Lower lobe of right lung (tissue), 2 donors: ENCODE measurements around the gene RNF144B. TPM values are rescaled to one million over a fixed set of nuclear protein-coding genes. Genes with fewer than 3 reads are reported as not detected.

Experiments
- ATAC-seq, 2 donors: fragments of 200-7000 bp; cut with Tn5 transposase; one replicate each; pipeline ENCODE4 v1.9.1; 2020 to 2022; ENCODE audit warnings: mild to moderate bottlenecking in 2 of 2, moderate library complexity in 2 of 2
- DNase-seq: peaks from one replicate; pipeline ENCODE4 v3.0.0-alpha.2; 2020
- H3K27ac ChIP-seq: fragments of 200-600 bp; one replicate; pipeline ENCODE4 v1.8.0; 2022
- H3K27me3 ChIP-seq: fragments of 200-600 bp; one replicate; pipeline ENCODE4 v1.8.0; 2022; ENCODE audit warnings: low read depth
- H3K36me3 ChIP-seq: fragments of 200-600 bp; one replicate; pipeline ENCODE4 v1.8.0; 2022; ENCODE audit warnings: mild to moderate bottlenecking
- H3K4me1 ChIP-seq: fragments of 200-600 bp; one replicate; pipeline ENCODE4 v1.8.0; 2022
- H3K4me3 ChIP-seq: fragments of 200-600 bp; one replicate; pipeline ENCODE4 v1.8.0; 2022; ENCODE audit warnings: mild to moderate bottlenecking
- H3K9me3 ChIP-seq: fragments of 200-600 bp; one replicate; pipeline ENCODE4 v1.8.0; 2022
- CTCF ChIP-seq: fragments of 200-600 bp; IDR thresholded peaks from one replicate; pipeline ENCODE4 v1.8.0; 2022; ENCODE audit warnings: antibody characterized with exemption, mild to moderate bottlenecking
- intact Hi-C: fragments of 100-400 bp; cut with DNase I; formaldehyde crosslinking; loops from one replicate; pipeline ENCODE4 v1.11.0; 2022
- long read RNA-seq: library from polyadenylated mRNA; unstranded; transcript quantifications from one replicate; pipeline ENCODE4 v2.0.0, GENCODE V29; 2021
- total RNA-seq: library from RNA; stranded (reverse); fragmentation: NEBNext Ultra II Directional; extraction: Animal tissue kit (Norgen Biotek cat#: 25700); gene quantifications from one replicate; pipeline ENCODE4 v1.2.1, GENCODE V29; 2021
- donor health status: DM: no; HTN: yes; CAD: no; lungs with severe emphysema.

The RNF144B gene
- 109 TPM for total RNA-seq
- long read RNA-seq, full-length matches to known transcripts, result 63 of 103 reads
- long read RNA-seq, partial matches to known transcripts, result 25 of 103 reads
- long read RNA-seq, other reads (novel, unspliced or antisense), result 15 of 103 reads

- peak; percentile 95 to 97 for ATAC-seq
- Histone ChIP-seq H3K27me3 (no peaks in the 10 kb centered on the region), H3K27ac (peak within 1 kb of the TSS; percentile 84), H3K36me3 (no peaks in the 10 kb centered on the region), H3K4me1 (peaks cover 41% of the 10 kb centered on the region), H3K9me3 (no peaks in the 10 kb centered on the region), H3K4me3 (peak within 1 kb of the TSS; percentile 83)
- peak; percentile 96 for DNase-seq
- TF ChIP-seq CTCF, result no peak
- intact Hi-C loops, result no loop called here
Observed at GRCh38 chr6:18387061-18387721, at the start of gene RNF144B. RNF144B (plus strand) TSS chr6:18387350; CDS start chr6:18399535, 12,185 bp downstream.

- ATAC-seq, result no peak
- intact Hi-C loops, result no loop called here
- Histone ChIP-seq H3K36me3 (no peaks in the 10 kb centered on the region), H3K9me3 (no peaks in the 10 kb centered on the region), H3K4me1 (no peaks in the 10 kb centered on the region), H3K27ac (no peak overlapping the region), H3K4me3 (no peak overlapping the region), H3K27me3 (no peaks in the 10 kb centered on the region)
- no peak for TF ChIP-seq CTCF
- DNase-seq, result no peak
Observed at GRCh38 chr6:18339599-18339998, 47.6 kb upstream of the RNF144B start.

GRCh38 chr6:18340781-18341551 lies 46.2 kb upstream of the RNF144B start:
- TF ChIP-seq CTCF, result no peak
- Histone ChIP-seq H3K4me1 (no peaks in the 10 kb centered on the region), H3K27ac (no peak overlapping the region), H3K9me3 (no peaks in the 10 kb centered on the region), H3K27me3 (no peaks in the 10 kb centered on the region), H3K36me3 (no peaks in the 10 kb centered on the region), H3K4me3 (no peak overlapping the region)
- intact Hi-C loops, result no loop called here
- ATAC-seq (no peak), DNase-seq (no peak)

GRCh38 chr6:18342223-18342622 lies 44.9 kb upstream of the RNF144B start:
- no peak for ATAC-seq
- no peak for DNase-seq
- Histone ChIP-seq H3K4me1 (no peaks in the 10 kb centered on the region), H3K36me3 (no peaks in the 10 kb centered on the region), H3K27me3 (no peaks in the 10 kb centered on the region), H3K27ac (no peak overlapping the region), H3K4me3 (no peak overlapping the region), H3K9me3 (no peaks in the 10 kb centered on the region)
- TF ChIP-seq CTCF, result no peak
- intact Hi-C loops, result no loop called here

GRCh38 chr6:18343741-18344140 lies 43.4 kb upstream of the RNF144B start:
- no peak for ATAC-seq
- no peak overlapping the region for H3K27ac ChIP-seq
- H3K9me3 ChIP-seq, result no peaks in the 10 kb centered on the region
- intact Hi-C loops, result no loop called here
- no peaks in the 10 kb centered on the region for H3K27me3 ChIP-seq
- H3K36me3 ChIP-seq, result no peaks in the 10 kb centered on the region
- DNase-seq, result no peak
- H3K4me3 ChIP-seq, result no peak overlapping the region
- no peak for TF ChIP-seq CTCF
- no peaks in the 10 kb centered on the region for H3K4me1 ChIP-seq
